AG09319 (cell line): Measurements from ENCODE around the gene NECAB2.
A peak's percentile ranks its signal among the peaks of the same experiment; 100 is the strongest.
"Not testable (repeated sequence)": the region's sequence is repeated elsewhere in the genome, so short reads cannot be mapped to it uniquely, and the experiment has no call there.

Experiments
- DNase-seq: peaks from one replicate; pipeline ENCODE4 v3.0.0-alpha.2; 2010; ENCODE audit warnings: low read depth; ENCODE audit errors: extremely low read depth
- TF ChIP-seq, protein P1 (sequence below): IDR thresholded peaks from 2 replicates; pipeline ENCODE4 v1.5.1; 2011; ENCODE audit warnings: low read depth, mild to moderate bottlenecking, inconsistent platforms, low read length, moderate library complexity

The NECAB2 gene

DNA sequence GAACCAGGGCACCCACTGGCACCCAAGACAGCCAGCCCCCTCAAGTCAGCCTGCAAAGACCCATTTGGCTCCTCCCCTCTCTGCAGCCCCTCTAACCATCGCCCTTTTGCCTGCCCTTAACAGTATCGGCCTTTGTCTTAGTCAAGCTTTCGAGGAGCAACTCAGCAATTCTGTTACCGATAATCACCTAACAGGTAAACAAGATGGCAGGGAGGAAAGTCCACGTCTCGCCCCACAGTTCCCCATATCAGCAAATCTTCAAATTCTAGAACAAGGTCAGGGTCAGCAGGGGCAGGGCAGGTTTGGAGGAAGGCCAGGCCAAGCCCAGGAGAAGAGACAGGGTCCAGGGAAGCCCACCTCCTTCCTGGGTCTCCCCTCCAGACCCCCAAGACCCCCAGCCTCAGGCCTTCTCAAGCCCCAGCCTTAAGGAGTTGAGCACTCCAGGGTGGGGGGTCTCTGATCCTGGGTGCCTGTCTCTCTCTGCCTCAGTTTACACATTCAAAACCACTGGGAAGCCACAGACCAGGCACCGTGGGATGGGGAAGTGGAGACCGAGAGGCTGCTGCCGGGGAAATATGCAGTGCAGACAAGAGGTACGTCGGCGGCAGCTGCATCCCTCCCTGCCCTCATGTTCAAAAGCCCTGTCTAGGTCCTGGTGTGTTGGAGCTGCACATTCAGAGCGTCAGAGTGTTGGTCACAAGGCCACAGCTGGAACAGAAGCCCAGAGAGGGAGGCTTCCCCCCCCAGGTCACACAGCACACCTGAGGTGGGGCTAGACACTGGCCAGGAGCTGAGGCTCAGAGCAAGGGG is 18.9 kb upstream of the NECAB2 start:
- no peak for DNase-seq
- TF ChIP-seq, protein P1, sequence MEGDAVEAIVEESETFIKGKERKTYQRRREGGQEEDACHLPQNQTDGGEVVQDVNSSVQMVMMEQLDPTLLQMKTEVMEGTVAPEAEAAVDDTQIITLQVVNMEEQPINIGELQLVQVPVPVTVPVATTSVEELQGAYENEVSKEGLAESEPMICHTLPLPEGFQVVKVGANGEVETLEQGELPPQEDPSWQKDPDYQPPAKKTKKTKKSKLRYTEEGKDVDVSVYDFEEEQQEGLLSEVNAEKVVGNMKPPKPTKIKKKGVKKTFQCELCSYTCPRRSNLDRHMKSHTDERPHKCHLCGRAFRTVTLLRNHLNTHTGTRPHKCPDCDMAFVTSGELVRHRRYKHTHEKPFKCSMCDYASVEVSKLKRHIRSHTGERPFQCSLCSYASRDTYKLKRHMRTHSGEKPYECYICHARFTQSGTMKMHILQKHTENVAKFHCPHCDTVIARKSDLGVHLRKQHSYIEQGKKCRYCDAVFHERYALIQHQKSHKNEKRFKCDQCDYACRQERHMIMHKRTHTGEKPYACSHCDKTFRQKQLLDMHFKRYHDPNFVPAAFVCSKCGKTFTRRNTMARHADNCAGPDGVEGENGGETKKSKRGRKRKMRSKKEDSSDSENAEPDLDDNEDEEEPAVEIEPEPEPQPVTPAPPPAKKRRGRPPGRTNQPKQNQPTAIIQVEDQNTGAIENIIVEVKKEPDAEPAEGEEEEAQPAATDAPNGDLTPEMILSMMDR, result no peak

DNA sequence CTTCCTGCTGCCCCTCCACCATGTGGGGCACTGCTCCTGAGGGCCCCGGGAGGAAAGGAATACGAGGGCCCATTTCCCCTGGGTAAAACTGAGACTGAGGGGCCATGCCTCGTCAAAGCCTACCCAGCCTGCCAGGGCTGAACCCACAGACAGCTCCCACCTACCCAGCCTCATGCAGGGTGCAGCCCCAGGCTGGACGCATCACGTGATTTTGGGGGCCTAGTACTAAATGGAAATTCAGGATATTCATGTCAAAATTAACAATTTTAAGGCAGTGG is 18.4 kb upstream of the NECAB2 start:
- TF ChIP-seq, protein P1, result no peak
- no peak for DNase-seq

DNA sequence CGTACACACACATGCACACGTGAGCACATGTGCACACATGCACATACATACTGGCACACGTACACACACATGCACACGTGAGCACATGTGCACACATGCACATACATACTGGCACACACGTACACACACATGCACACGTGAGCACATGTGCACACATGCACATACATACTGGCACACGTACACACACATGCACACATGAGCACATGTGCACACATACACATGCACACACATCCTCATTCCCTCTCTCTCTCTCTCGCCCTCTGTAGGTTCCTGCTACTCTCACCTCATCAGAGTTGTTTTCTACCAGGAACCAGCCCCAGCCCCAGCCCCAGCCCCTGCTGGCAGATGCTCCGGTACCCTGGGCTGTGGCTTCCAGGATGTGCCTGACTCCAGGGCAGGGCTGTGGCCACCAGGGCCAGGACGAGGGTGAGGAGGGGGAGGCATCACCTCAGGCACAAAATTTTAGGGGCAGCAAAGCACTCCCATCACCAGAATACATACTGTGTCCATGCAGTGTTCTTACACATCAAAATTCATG is 17.1 kb upstream of the NECAB2 start:
- not testable (repeated sequence) for DNase-seq

DNA sequence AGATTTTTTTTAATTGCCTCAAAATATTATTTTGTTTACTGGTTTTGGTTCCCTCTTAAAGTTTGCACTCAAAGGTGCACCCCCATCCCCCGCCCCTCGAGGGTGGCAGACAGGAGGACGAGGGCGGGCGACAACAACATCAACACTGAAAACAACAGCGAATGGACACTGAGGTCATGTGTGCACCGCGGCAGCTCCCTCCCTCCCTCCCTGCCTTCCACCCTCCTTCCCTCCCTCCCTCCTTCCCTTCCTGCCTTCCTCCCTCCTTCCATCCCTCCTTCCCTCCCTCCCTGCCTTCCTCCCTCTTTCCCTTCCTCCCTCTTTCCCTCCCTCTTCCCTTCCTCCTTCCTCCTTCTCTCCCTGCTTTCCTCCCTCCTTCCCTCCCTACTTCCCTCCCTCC is 16.5 kb upstream of the NECAB2 start:
- TF ChIP-seq, protein P1, result no peak
- DNase-seq, result no peak

DNA sequence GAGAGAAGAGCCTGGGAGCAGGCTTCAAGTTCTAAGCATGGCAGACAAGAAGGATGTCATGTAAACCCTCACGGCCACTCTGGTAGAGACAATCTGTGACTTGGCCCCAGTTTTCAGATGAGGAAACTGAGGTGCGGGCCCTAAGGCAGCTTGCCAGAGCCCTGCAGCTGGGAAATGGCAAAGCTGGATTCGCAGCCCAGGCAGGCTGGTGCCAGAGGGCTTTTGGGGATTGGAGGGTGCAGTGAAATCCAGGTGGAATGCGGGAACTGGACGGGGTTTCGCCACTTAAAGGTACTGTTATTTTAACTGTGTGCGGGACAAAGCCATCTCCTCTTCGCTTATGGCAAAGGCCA is 15.5 kb upstream of the NECAB2 start:
- TF ChIP-seq, protein P1, result no peak
- DNase-seq, result peak; percentile 41

DNA sequence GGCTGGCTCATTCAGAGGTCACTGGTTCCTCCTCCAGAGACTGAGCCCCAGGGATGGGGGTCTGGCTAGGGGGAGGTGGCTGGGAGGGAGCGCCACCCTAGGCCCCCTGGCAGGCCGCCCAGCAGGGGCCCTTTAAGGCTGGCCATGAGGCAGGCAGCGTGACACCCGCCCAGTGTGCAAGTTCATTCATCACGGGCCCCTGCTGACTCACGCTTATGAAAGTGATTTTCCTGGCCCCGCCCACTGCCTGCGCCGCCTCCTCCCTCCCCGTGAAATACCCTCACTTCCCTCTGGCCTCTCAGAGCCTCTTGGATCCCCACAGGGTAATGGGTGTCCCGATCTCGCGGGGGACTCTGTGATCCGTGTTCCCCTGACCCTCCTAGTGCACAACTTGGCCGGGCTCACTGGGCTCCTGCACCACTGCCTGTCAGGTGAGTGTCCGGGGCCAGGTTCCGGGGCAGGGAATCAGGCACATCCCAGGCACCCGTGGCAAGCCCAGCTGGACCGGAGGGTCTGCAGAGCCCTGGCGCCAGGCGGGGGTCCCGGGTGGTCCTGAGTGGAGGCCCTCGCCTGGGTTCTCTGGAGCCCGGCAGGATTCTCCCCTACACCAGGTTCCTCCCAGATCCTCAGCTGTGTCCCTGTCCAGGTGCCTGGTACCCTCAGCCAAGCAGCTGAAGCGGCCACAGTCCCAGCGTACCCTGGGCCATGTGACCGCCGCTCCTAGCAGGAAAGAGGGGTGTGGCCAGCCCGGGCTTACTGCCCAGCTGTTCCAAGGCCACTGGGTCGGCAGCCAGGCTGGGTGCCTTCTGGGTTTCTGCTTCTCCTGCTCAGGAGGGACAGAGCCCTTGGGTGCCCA is 14.9 kb upstream of the NECAB2 start, which contains the start of gene OSGIN1:
OSGIN1 (plus strand) TSS at position 301 of the 856 bp plus-strand sequence. CDS start 4,432 bp downstream, outside the sequence.
- peak; percentile 89 for DNase-seq
- TF ChIP-seq, protein P1, result no peak

DNA sequence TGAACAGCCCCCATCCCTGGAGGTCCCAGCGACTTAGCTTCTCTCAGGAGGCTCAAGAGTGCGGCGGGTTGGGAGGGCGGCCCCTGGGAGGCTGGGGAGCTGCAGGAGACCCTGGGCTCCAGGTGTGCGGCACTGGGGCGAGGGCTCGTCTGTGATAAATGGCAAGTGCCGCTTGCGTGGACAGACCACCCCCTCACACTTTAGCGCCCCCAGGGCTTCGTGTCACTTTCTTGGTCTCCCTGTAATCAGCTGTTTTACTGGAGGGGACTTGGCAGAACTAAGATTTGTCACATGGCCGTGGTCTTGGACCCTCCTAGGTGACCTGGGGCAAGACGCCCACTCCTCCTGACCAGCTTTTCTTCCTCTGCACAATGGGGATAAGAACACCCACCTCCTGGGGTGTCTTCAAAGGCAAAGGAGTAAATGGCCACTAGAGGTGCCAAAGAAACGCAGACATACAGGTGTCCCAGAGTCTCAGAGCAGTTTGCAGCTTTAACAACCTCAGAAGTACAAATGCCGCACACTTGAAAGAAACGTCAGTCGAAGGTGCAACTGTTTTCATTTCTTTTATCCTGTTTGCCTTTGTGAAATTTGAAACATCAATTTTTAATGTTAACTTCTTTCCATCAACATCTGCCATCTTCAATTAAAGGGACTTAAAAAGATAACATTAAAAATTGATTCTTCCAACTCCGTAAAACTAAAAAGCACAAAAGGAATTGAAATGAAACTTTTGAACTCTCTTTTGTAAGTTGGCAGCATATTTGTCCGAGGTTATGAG is 14.1 kb upstream of the NECAB2 start:
- DNase-seq, result no peak
- TF ChIP-seq, protein P1, result peak; percentile 42
